HepG2 (cell line): ENCODE measurements around the gene STMN3. TPM values are rescaled to one million over a fixed set of nuclear protein-coding genes. Genes with fewer than 3 reads are reported as not detected.
A peak's percentile ranks its signal among the peaks of the same experiment; 100 is the strongest.

Experiments
- CENPT ChIP-seq: sonication (generic); formaldehyde crosslinking; IDR thresholded peaks from 2 replicates; pipeline ENCODE4 v1.8.0; 2022; ENCODE audit warnings: low read depth, mild to moderate bottlenecking, moderate library complexity, missing genetic modification reagents
- CREB1 ChIP-seq, 2 experiments: fragments of 450-650 bp in 1 of 2; IDR thresholded peaks; 2 replicates each; pipeline ENCODE4 v1.6.1; 2016 to 2017; ENCODE audit warnings: control low read depth in 1 of 2, mild to moderate bottlenecking in 1 of 2, missing compliant biosample characterization in 1 of 2, missing genetic modification characterization in 1 of 2
- IRX3 ChIP-seq: sonication (generic); formaldehyde crosslinking; IDR thresholded peaks from 2 replicates; pipeline ENCODE4 v1.8.1; 2023; ENCODE audit warnings: mild to moderate bottlenecking, low read depth, missing genetic modification reagents, borderline replicate concordance
- KLF16 ChIP-seq, 2 experiments: sonication (generic) in 1 of 2; formaldehyde crosslinking in 1 of 2; IDR thresholded peaks; 2 replicates each; pipeline versions ENCODE4 v1.6.1 to v1.8.0; 2016 to 2023; ENCODE audit warnings: missing genetic modification reagents in 2 of 2, missing compliant biosample characterization in 1 of 2
- KMT2A ChIP-seq: sonication (generic); formaldehyde crosslinking; IDR thresholded peaks from 2 replicates; pipeline ENCODE4 v1.4.0; 2020; ENCODE audit warnings: missing genetic modification reagents
- MAX ChIP-seq: IDR thresholded peaks from 2 replicates; pipeline ENCODE4 v1.6.1; 2012; ENCODE audit warnings: inconsistent platforms
- NBN ChIP-seq: fragments of 450-650 bp; conservative IDR thresholded peaks from 2 replicates; pipeline ENCODE4 v1.6.1; 2017
- NR2F6 ChIP-seq, 2 experiments: IDR thresholded peaks; 2 replicates each; pipeline ENCODE4 v1.6.1; 2016; ENCODE audit warnings: antibody characterized with exemption in 1 of 2, mild to moderate bottlenecking in 1 of 2
- PATZ1 ChIP-seq: sonication (generic); formaldehyde crosslinking; IDR thresholded peaks from 2 replicates; pipeline ENCODE4 v1.4.0; 2020; ENCODE audit warnings: missing genetic modification reagents
- POLR2A ChIP-seq, 2 experiments: IDR thresholded peaks; 2 replicates each; pipeline ENCODE4 v1.6.1; 2011; ENCODE audit warnings: low read depth in 2 of 2, low read length in 2 of 2, mild to moderate bottlenecking in 1 of 2, moderate library complexity in 1 of 2; ENCODE audit not compliant: insufficient read depth in 1 of 2
- PRDM15 ChIP-seq: sonication (generic); formaldehyde crosslinking; IDR thresholded peaks from 2 replicates; pipeline ENCODE4 v1.4.0; 2020; ENCODE audit warnings: missing genetic modification reagents
- RAD21 ChIP-seq: fragments of 450-650 bp; formaldehyde crosslinking; IDR thresholded peaks from 2 replicates; pipeline ENCODE4 v1.5.0; 2020; ENCODE audit warnings: mild to moderate bottlenecking
- RARA ChIP-seq: IDR thresholded peaks from 2 replicates; pipeline ENCODE4 v1.6.1; 2016; ENCODE audit warnings: missing genetic modification reagents, missing compliant biosample characterization
- SAP130 ChIP-seq: IDR thresholded peaks from 2 replicates; pipeline ENCODE4 v1.6.1; 2016; ENCODE audit warnings: low read depth
- SIN3B ChIP-seq: fragments of 150-350 bp; IDR thresholded peaks from 2 replicates; pipeline ENCODE4 v1.6.1; 2014; ENCODE audit warnings: low read length
- TRIM22 ChIP-seq: fragments of 450-650 bp; IDR thresholded peaks from 2 replicates; pipeline ENCODE4 v1.6.1; 2017
- XRCC5 ChIP-seq: fragments of 200-400 bp; formaldehyde crosslinking; optimal IDR thresholded peaks from 2 replicates; pipeline ENCODE3; 2017; ENCODE audit warnings: mild to moderate bottlenecking, low read length
- ZBTB33 ChIP-seq: sonication (generic); formaldehyde crosslinking; IDR thresholded peaks from 2 replicates; pipeline ENCODE4 v1.4.0; 2020; ENCODE audit warnings: missing genetic modification reagents
- ZFP90 ChIP-seq: sonication (generic); formaldehyde crosslinking; IDR thresholded peaks from 2 replicates; pipeline ENCODE4 v1.8.0; 2022; ENCODE audit warnings: missing genetic modification reagents, mild to moderate bottlenecking, inconsistent platforms, borderline replicate concordance
- ZNF510 ChIP-seq: sonication (generic); formaldehyde crosslinking; IDR thresholded peaks from 2 replicates; pipeline ENCODE4 v1.4.0; 2020; ENCODE audit warnings: low read depth, mild to moderate bottlenecking, missing genetic modification reagents
- ZNF878 ChIP-seq: sonication (generic); formaldehyde crosslinking; IDR thresholded peaks from 2 replicates; pipeline ENCODE4 v1.8.1; 2023; ENCODE audit warnings: mild to moderate bottlenecking, missing genetic modification reagents, moderate library complexity
- polyA plus RNA-seq, 8 experiments: library from polyadenylated mRNA; depleted of rRNA in 3 of 8; stranded (reverse) in 7 of 8; unstranded in 1 of 8; fragments of >200 nt; fragmentation: Illumina TruSeq in 4 of 8; extraction: Trizol in 4 of 8; gene quantifications; 2 replicates each; pipeline versions ENCODE4 v1.2.1 to v1.2.3, GENCODE V29; 2011 to 2016; ENCODE audit warnings: low read depth in 4 of 8, missing spikeins in 1 of 8, mixed read lengths in 1 of 8; ENCODE audit not compliant: insufficient read depth in 1 of 8
- total RNA-seq, 5 experiments: library from RNA; depleted of rRNA; stranded (reverse); fragments of >200 nt; fragmentation: Illumina TruSeq; extraction: Trizol; gene quantifications; 2 replicates each; pipeline ENCODE4 v1.2.3, GENCODE V29; 2016; ENCODE audit warnings: low read depth in 1 of 5

The STMN3 gene
- total and polyA plus RNA-seq, 2 of the 13 experiments (the other 11 are each of a cell fraction or from before 2014, with no cell fraction given): 21.0 to 48.3 TPM

- TF ChIP-seq RARA: peak; percentile 70; the same call in 1 of the 2 replicates
- 0 out of 2 replicates have a peak, but pooled peaks have one; percentile 35 for TF ChIP-seq CENPT (CRISPR knock-in tag)
- 0 out of 2 replicates have a peak, but pooled peaks have one; percentile 12 for TF ChIP-seq RAD21 (CRISPR knock-in tag)
- TF ChIP-seq ZNF878 (CRISPR knock-in tag): no peak
- no peak for TF ChIP-seq IRX3 (CRISPR knock-in tag)
- peak in 1 of 2 experiments; percentile 34; a peak in 1 of 4 replicates for TF ChIP-seq POLR2A (IDR thresholded peaks at IDR 0.05; ENCODE audit: insufficient read depth in 1 of 2, low read depth in 2 of 2, low read length in 2 of 2)
- no peak for TF ChIP-seq NR2F6 (IDR thresholded peaks at IDR 0.05)
- peak; percentile 52; the same call in 1 of the 2 replicates for TF ChIP-seq NR2F6 (CRISPR knock-in tag; IDR thresholded peaks at IDR 0.05)
- peak; percentile 29; the same call in 1 of the 2 replicates for TF ChIP-seq SAP130 (CRISPR knock-in tag)
- no peak for TF ChIP-seq KMT2A (CRISPR knock-in tag)
- TF ChIP-seq PATZ1 (CRISPR knock-in tag): 0 out of 2 replicates have a peak, but pooled peaks have one; percentile 42
- TF ChIP-seq TRIM22: no peak
- no peak for TF ChIP-seq NBN
- peak; percentile 54 for TF ChIP-seq PRDM15 (CRISPR knock-in tag)
- 0 out of 2 replicates have a peak, but pooled peaks have one; percentile 19 for TF ChIP-seq MAX
- TF ChIP-seq SIN3B: no peak
- no peak for TF ChIP-seq KLF16 (CRISPR knock-in tag; IDR thresholded peaks at IDR 0.05)
- TF ChIP-seq ZFP90: no peak
- TF ChIP-seq XRCC5: peak; percentile 29
- TF ChIP-seq CREB1 (IDR thresholded peaks at IDR 0.05): no peak
- no peak for TF ChIP-seq CREB1 (CRISPR knock-in tag; IDR thresholded peaks at IDR 0.05)
- peak; percentile 91 for TF ChIP-seq ZBTB33
- no peak for TF ChIP-seq ZNF510
Observed at GRCh38 chr20:63682384-63683139, 29.3 kb upstream of the STMN3 start (continued).
